ENCODE results near the gene STARD10. TPM values are rescaled to one million over a fixed set of nuclear protein-coding genes. Genes with fewer than 3 reads are reported as not detected.
A peak's percentile ranks its signal among the peaks of the same experiment; 100 is the strongest.
"Not testable (repeated sequence)": the region's sequence is repeated elsewhere in the genome, so short reads cannot be mapped to it uniquely, and the experiment has no call there.

Gene STARD10
- 17.7 and 28.7 TPM in 2 replicates for total RNA-seq (2014; rRNA removed; shearing (Covaris generic))

- peak; percentile 94 for DNase-seq (ENCODE audit: low read depth)
These were observed at the start of gene STARD10 for GRCh38 chr11:72793425-72794367. Gene STARD10 (minus strand): TSS chr11:72794047. CDS start chr11:72781181, 12,866 bp downstream.

GRCh38 chr11:72842653-72843330 lies 48.9 kb upstream of the STARD10 start:
- no peak for DNase-seq (ENCODE audit: low read depth)

GRCh38 chr11:72842126-72842525 lies 48.3 kb upstream of the STARD10 start:
- no peak for DNase-seq (ENCODE audit: low read depth)

GRCh38 chr11:72841397-72841796 lies 47.5 kb upstream of the STARD10 start:
- no peak for DNase-seq (ENCODE audit: low read depth)

GRCh38 chr11:72840780-72841179 lies 46.9 kb upstream of the STARD10 start:
- DNase-seq (ENCODE audit: low read depth): peak; percentile 68

- no peak for DNase-seq (ENCODE audit: low read depth)
These were observed 45.0 kb upstream of the STARD10 start for GRCh38 chr11:72838691-72839305.

- no peak for DNase-seq (ENCODE audit: low read depth)
These were observed 42.3 kb upstream of the STARD10 start for GRCh38 chr11:72836111-72836510.

- no peak for DNase-seq (ENCODE audit: low read depth)
These were observed 41.1 kb upstream of the STARD10 start for GRCh38 chr11:72834905-72835304.

GRCh38 chr11:72833811-72834493 lies 40.1 kb upstream of the STARD10 start:
- no peak for DNase-seq (ENCODE audit: low read depth)

- no peak for DNase-seq (ENCODE audit: low read depth)
These were observed 39.4 kb upstream of the STARD10 start for GRCh38 chr11:72833083-72833733.

- DNase-seq (ENCODE audit: low read depth): no peak
These were observed 38.6 kb upstream of the STARD10 start for GRCh38 chr11:72832301-72833082.

- peak; percentile 76 for DNase-seq (ENCODE audit: low read depth)
These were observed 37.9 kb upstream of the STARD10 start for GRCh38 chr11:72831521-72832300.

GRCh38 chr11:72829884-72830533 lies 36.2 kb upstream of the STARD10 start:
- DNase-seq (ENCODE audit: low read depth): no peak

- no peak for DNase-seq (ENCODE audit: low read depth)
These were observed 35.3 kb upstream of the STARD10 start for GRCh38 chr11:72829178-72829577.

- DNase-seq (ENCODE audit: low read depth): no peak
These were observed 34.9 kb upstream of the STARD10 start for GRCh38 chr11:72828692-72829101.

- peak; percentile 65 for DNase-seq (ENCODE audit: low read depth)
These were observed 34.3 kb upstream of the STARD10 start for GRCh38 chr11:72828081-72828567.

- not testable (repeated sequence) for DNase-seq (ENCODE audit: low read depth)
These were observed 33.8 kb upstream of the STARD10 start for GRCh38 chr11:72827656-72828055.

- DNase-seq (ENCODE audit: low read depth): no peak
These were observed 33.2 kb upstream of the STARD10 start for GRCh38 chr11:72826942-72827480.

Data from M059J (cell line).